Sigmoid colon (tissue), 7 donors: ENCODE data around the gene SETMAR. TPM values are rescaled to one million over a fixed set of nuclear protein-coding genes. Genes with fewer than 3 reads are reported as not detected.

Experiments used
- DNase-seq: peaks from one replicate; pipeline ENCODE4 v3.0.0-alpha.2; 2019
- H3K27ac ChIP-seq, 4 donors: fragments of 200-600 bp; sonication (generic); one replicate each; pipeline ENCODE4 v1.5.1; 2016 to 2019; ENCODE audit warnings: mild to moderate bottlenecking in 1 of 4
- H3K27me3 ChIP-seq, 3 donors: fragments of 200-600 bp; sonication (generic); one replicate each; pipeline ENCODE4 v1.5.1; 2019; ENCODE audit warnings: mild to moderate bottlenecking in 1 of 3
- H3K36me3 ChIP-seq, 4 donors: fragments of 200-600 bp; sonication (generic); one replicate each; pipeline ENCODE4 v1.5.1; 2016 to 2019
- H3K4me1 ChIP-seq, 4 donors: fragments of 200-600 bp; sonication (generic); one replicate each; pipeline ENCODE4 v1.5.1; 2017 to 2019
- H3K4me3 ChIP-seq, 4 donors: fragments of 200-600 bp; sonication (generic); one replicate each; pipeline ENCODE4 v1.5.1; 2017 to 2019; ENCODE audit warnings: mild to moderate bottlenecking in 2 of 4, moderate library complexity in 1 of 4
- H3K9me3 ChIP-seq, 4 donors: fragments of 200-600 bp in 3 of 4; sonication (generic) in 3 of 4; one replicate each; pipeline versions ENCODE4 v1.5.1 to v1.6.1; 2013 to 2019
- CTCF ChIP-seq, 4 experiments: fragments of 450-650 bp in 3 of 4; fragments of 200-600 bp in 1 of 4; IDR thresholded peaks; one replicate each; pipeline ENCODE4 v1.5.1; 2016 to 2019; ENCODE audit warnings: antibody characterized with exemption in 4 of 4, mild to moderate bottlenecking in 3 of 4, moderate library complexity in 2 of 4
- EP300 ChIP-seq, 4 donors: sonication (generic); formaldehyde crosslinking; IDR thresholded peaks; one replicate each; pipeline ENCODE4 v1.6.1; 2017; ENCODE audit warnings: antibody characterized with exemption in 4 of 4
- POLR2A ChIP-seq, 2 donors: fragments of 450-650 bp; IDR thresholded peaks; one replicate each; pipeline ENCODE4 v1.6.1; 2016; ENCODE audit warnings: antibody characterized with exemption in 2 of 2, mild to moderate bottlenecking in 2 of 2, moderate library complexity in 2 of 2
- POLR2AphosphoS5 ChIP-seq, 4 donors: sonication (generic); formaldehyde crosslinking; IDR thresholded peaks; one replicate each; pipeline ENCODE4 v1.6.1; 2017; ENCODE audit warnings: antibody characterized with exemption in 4 of 4
- WGBS, 2 donors: extraction: QIAGEN DNeasy Blood & Tissue Kit; methylation state at CpG; one replicate each; pipeline ENCODE4 v1.1.7; 2013; 5-methylcytosine and 5-hydroxymethylcytosine counted together
- intact Hi-C: fragments of 100-400 bp; cut with DNase I; formaldehyde crosslinking; loops from one replicate; pipeline ENCODE4 v1.15.1; 2023
- polyA plus RNA-seq, 3 donors: library from polyadenylated mRNA; stranded (reverse); fragments of 200-250 nt; gene quantifications; one replicate each; pipeline ENCODE4 v1.2.3, GENCODE V29; 2013
- total RNA-seq, 4 donors: library from RNA; depleted of rRNA; stranded (reverse); fragments of >200 nt; gene quantifications; one replicate each; pipeline ENCODE4 v1.1.0, GENCODE V29; 2016
- donor health status: healthy with polysubstance abuse.
- donor health status: Bipolar disorder and iron deficiency.
- donor health status: healthy.

SETMAR gene
- total and polyA plus RNA-seq, 7 donors: 8.8 to 36.4 (median 15.3) TPM

DNA sequence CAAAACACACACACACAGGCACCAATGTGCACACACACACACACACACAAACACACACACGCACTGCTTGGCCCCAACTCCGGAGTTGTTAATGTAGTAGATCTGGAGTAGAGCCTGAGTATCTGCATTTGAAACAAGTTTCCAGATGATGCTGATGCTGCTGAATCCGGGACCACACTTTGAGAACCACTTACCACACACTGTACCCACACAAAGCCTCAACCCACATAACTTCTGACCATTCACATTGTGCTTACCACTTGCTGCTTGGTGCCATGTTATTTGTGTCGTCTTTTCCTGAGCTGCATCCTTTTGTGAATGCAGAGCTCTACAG lies 36.9 kb downstream of the SETMAR start:
- no peaks in the 10 kb centered on the region for H3K36me3 ChIP-seq
- no peak for DNase-seq
- H3K4me3 ChIP-seq: no peak overlapping the region
- intact Hi-C loops: no loop called here
- H3K27me3 ChIP-seq: no peaks in the 10 kb centered on the region
- 84 to 97% methylated on average over 4 of the region's 4 CpGs for WGBS, 2 donors
- no peaks in the 10 kb centered on the region for H3K9me3 ChIP-seq
- peak overlapping the region in 2 of 4 donors; percentile 15 to 45 for H3K27ac ChIP-seq
- no peaks in the 10 kb centered on the region for H3K4me1 ChIP-seq
- TF ChIP-seq POLR2AphosphoS5 (IDR thresholded peaks at IDR 0.05) (no peak), EP300 (IDR thresholded peaks at IDR 0.05) (no peak), CTCF (IDR thresholded peaks at IDR 0.05) (no peak), POLR2A (IDR thresholded peaks at IDR 0.05) (no peak)

DNA sequence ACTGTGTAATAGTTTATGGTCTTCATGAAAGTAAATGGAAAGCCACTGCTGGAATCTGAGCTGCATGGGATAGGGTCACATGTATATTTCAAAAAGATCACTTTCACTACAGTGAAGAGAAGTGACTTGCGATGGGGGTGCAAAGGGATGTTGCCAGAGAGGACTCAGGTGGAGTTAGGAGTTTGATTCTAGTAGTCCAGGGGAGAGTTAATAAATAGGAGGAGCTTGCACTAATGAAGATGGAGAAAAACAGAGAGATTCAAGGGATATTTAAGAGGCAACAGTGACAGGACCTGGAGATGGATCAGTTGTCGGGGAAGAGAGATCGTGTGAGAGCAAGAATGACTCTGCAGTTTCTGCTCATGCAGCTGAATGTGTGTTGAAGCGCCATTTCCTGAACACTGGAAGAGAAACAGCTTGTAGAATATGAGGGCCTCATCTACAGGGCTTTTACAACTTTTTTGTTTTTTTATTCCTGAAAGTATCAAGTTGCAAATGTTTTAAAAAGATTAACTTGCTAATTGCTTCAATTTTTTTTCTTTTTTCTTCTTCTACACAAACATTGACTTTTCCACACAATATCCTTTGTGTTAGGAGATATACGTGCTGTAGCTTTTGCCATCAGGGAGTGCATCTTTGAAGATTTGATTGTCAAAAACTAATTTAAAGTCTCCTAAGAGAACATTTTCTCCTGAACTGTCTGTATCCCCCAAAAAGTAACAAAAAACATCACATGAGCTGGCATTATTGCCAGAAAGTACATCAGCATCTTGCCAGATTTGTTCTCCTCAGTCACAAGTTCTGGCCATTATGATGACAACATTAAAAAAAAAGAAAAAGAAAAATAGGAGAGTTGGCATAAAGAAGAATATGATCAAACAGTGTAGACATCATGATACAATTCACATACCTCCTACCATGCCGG lies 37.5 kb downstream of the SETMAR start:
- Histone ChIP-seq H3K27me3 (no peaks in the 10 kb centered on the region), H3K9me3 (no peaks in the 10 kb centered on the region), H3K4me1 (no peaks in the 10 kb centered on the region), H3K4me3 (no peak overlapping the region), H3K27ac (peak overlapping the region in 3 of 4 donors; percentile 7 to 45 (median 15)), H3K36me3 (no peaks in the 10 kb centered on the region)
- WGBS, 2 donors: 70 to 89% methylated on average over 6 of the region's 6 CpGs
- intact Hi-C loops: no loop called here
- no peak for DNase-seq
- TF ChIP-seq EP300 (IDR thresholded peaks at IDR 0.05) (no peak), CTCF (IDR thresholded peaks at IDR 0.05) (no peak)

GRCh38 chr3:4341336-4341675 lies 38.1 kb downstream of the SETMAR start:
- H3K4me1 ChIP-seq: no peaks in the 10 kb centered on the region
- intact Hi-C loops: no loop called here
- TF ChIP-seq POLR2AphosphoS5 (IDR thresholded peaks at IDR 0.05) (no peak), CTCF (IDR thresholded peaks at IDR 0.05) (no peak), EP300 (IDR thresholded peaks at IDR 0.05) (no peak), POLR2A (IDR thresholded peaks at IDR 0.05) (no peak)
- H3K36me3 ChIP-seq: no peaks in the 10 kb centered on the region
- H3K27ac ChIP-seq: peak overlapping the region in 1 of 4 donors; percentile 45
- DNase-seq: no peak
- H3K27me3 ChIP-seq: no peaks in the 10 kb centered on the region
- no peaks in the 10 kb centered on the region for H3K9me3 ChIP-seq
- H3K4me3 ChIP-seq: no peak overlapping the region

GRCh38 chr3:4343258-4343657 lies 40.1 kb downstream of the SETMAR start:
- no peak for DNase-seq
- TF ChIP-seq POLR2A (IDR thresholded peaks at IDR 0.05): no peak
- no peak for TF ChIP-seq EP300 (IDR thresholded peaks at IDR 0.05)
- TF ChIP-seq CTCF (IDR thresholded peaks at IDR 0.05): no peak
- TF ChIP-seq POLR2AphosphoS5 (IDR thresholded peaks at IDR 0.05): no peak
- Histone ChIP-seq H3K27ac (no peak overlapping the region), H3K4me1 (no peaks in the 10 kb centered on the region), H3K4me3 (no peak overlapping the region), H3K9me3 (no peaks in the 10 kb centered on the region), H3K36me3 (no peaks in the 10 kb centered on the region), H3K27me3 (no peaks in the 10 kb centered on the region)
- intact Hi-C loops: no loop called here
- WGBS, 2 donors: 88 to 92% methylated on average over 1 of the region's 1 CpG

DNA sequence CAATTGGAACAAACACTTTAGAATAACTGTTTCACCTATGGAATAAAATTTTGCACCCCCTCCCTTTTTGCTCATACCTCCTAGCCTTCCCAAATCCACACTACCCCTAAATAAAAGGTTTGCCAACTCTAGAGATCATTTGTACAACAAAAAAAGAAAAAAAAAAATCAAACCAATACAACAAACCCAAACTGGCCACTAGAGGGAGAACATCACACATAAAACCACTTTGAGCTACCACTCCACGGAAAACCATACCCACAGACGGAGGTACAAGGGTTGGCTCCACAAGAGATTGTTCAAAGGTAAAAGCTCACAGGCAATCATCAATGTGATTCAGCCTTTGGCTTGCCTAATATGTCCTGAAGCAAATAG lies 47.6 kb downstream of the SETMAR start:
- Histone ChIP-seq H3K4me1 (peaks cover 0 to 9% (median 0%) of the 10 kb centered on the region in 4 donors), H3K27ac (peak overlapping the region; percentile 12 to 65 (median 39)), H3K36me3 (no peaks in the 10 kb centered on the region), H3K9me3 (no peaks in the 10 kb centered on the region), H3K27me3 (no peaks in the 10 kb centered on the region), H3K4me3 (peak overlapping the region in 3 of 4 donors; percentile 17 to 34 (median 27))
- no peak for DNase-seq
- 0% methylated on average over 2 of the region's 2 CpGs for WGBS, 2 donors
- intact Hi-C loops: loop anchor here (1.0 to 10.0 kb wide), 3 partner anchors 114 to 704 kb away; partner anchors contain the start of gene SUMF1
- TF ChIP-seq POLR2A (IDR thresholded peaks at IDR 0.05) (no peak), POLR2AphosphoS5 (IDR thresholded peaks at IDR 0.05) (peak in 2 of 4 donors; percentile 8 to 41), CTCF (IDR thresholded peaks at IDR 0.05) (peak; percentile 51 to 77 (median 72)), EP300 (IDR thresholded peaks at IDR 0.05) (no peak)
